NCI-H2196 (cell line): ENCODE results near the gene DCAF6.

Experiments
- DNase-seq: peaks from one replicate; lab custom pipeline; 2025; ENCODE audit not compliant: unreplicated experiment; lab: John Stamatoyannopoulos, UW

DCAF6 gene

GRCh38 chr1:167964646-167965045 is 28.2 kb downstream of the DCAF6 start:
- DNase-seq: no peak

DNA sequence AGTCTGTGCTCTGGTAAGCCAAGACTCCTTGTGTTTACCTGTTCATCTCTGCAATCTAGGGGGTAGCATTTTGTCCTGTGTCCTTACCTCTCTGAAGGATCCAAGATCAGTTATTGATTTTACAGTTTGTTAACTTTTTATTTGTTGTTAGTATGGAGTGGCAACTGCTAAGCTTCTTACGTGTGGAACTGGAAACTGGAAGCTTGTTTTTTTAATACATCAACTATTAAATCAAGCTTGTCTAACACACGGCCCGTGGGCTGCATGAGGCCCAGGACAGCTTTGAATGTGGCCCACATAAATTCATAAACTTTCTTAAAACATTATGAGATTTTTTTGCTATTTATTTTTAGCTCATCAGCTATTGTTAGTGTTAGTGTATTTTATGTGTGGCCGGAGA is 29.6 kb downstream of the DCAF6 start:
- DNase-seq: no peak

GRCh38 chr1:167968569-167968968 is 32.1 kb downstream of the DCAF6 start:
- no peak for DNase-seq

DNA sequence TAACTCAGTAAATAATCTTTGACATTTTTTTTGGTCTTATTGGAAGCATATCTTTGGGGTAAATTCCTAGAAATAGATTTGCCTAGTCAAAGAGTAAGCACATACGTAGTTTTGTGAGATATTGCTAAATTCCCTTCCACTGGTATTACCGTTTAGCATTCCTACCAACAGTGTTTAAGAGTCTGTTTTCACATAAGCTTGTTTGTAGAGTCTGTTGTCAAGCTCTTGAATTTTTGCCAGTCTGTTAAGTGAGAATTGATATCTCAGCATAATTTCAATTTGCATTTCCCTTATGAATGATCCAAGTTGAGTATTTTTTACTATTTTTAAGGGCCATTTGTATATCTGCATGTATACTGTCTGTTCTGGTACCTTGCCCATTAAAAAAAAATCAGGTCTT is 37.3 kb downstream of the DCAF6 start:
- DNase-seq: no peak

GRCh38 chr1:167974698-167975097 is 38.2 kb downstream of the DCAF6 start:
- DNase-seq: no peak

- no peak for DNase-seq
Observed at GRCh38 chr1:167977245-167977644, 40.8 kb downstream of the DCAF6 start.

GRCh38 chr1:167981933-167982332 is 45.5 kb downstream of the DCAF6 start:
- DNase-seq: no peak

- no peak for DNase-seq
Observed at GRCh38 chr1:167983797-167984420, 47.4 kb downstream of the DCAF6 start.

GRCh38 chr1:167984886-167985489 is 48.5 kb downstream of the DCAF6 start:
- no peak for DNase-seq

GRCh38 chr1:167987174-167987573 is 50.7 kb downstream of the DCAF6 start:
- no peak for DNase-seq

- DNase-seq: no peak
Observed at GRCh38 chr1:167991546-167991945, 55.1 kb downstream of the DCAF6 start.

DNA sequence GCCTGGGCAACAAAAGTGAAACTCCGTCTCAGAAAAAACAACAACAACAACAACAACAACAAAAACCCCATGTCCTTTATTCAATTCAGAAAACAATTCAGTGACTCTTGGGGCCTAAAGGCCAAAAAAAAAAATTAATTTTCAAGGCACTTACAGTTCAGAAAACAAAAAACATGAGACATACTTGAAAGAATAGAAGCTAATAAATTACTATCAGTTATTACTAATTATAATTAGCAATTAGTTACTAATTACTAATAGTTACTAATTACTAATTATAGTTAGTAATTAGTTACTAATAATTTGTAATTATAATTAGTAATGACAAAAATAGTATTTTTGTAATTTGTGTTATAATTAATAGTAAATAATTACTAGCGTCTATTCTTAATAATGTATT is 57.2 kb downstream of the DCAF6 start:
- no peak for DNase-seq

GRCh38 chr1:167994560-167994959 is 58.1 kb downstream of the DCAF6 start:
- DNase-seq: no peak

DNA sequence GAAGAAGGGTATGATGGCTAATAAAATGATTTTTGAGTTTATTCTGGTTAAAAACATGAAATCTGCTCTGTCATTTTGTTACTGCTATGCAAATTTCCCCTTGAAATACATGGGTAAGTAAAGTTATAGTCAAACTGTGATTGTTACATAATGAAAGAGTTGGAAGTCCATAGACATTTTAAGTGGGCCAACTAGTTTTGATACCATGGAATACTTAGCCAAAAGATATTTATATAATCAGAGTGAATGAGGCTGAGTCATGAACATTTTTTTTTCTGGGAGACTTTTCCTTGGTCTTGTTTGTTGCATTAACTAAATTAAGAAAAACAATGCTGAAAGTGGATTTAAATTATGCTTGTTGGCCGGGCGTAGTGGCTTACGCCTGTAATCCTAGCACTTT is 58.6 kb downstream of the DCAF6 start:
- no peak for DNase-seq

GRCh38 chr1:167996266-167996665 is 59.8 kb downstream of the DCAF6 start:
- no peak for DNase-seq

DNA sequence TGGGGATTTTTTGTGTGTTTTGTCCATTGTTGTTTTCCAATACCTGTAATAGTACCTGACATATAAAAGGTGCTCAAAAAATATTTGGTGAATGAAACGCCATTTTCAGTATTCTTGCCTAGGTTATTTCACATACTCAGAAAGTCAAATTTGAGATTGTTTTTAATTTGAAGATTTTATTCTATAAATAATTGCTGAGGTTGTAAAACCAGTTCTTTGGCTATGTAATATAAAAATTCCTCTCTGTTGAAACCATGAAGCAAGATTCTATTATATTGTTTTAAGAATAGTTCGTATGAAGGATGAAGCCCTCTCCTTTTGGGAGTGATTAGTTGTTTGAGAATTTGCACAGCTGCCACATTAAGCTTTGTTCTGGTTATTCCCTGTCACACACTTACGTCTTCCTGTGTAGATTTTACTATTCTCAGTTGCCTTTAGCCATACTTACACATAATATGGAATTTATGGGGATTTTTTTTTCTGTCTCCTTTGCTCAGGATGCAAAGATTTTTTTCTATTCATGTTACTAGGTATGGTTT is 60.6 kb downstream of the DCAF6 start:
- DNase-seq: no peak

DNA sequence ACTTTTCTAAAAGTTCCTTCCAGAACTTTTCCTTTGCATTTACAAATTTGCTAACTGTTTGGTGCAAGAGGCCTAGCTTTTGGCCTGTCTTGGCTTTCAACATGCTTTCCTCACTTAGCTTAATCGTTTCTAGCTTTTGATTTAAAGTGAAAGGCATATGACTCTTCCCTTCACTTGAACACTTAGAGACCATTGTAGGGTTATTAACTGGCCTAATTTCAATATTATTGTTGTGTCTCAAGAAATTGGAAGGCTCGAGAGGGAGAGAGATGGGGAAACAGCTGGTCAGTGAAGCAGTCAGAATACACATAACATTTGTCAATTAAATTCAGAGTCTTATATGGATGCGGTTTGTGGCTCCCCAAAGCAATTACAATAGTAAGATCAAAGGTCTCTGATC is 63.4 kb downstream of the DCAF6 start:
- DNase-seq: no peak

- no peak for DNase-seq
Observed at GRCh38 chr1:168000656-168001055, 64.2 kb downstream of the DCAF6 start.

DNA sequence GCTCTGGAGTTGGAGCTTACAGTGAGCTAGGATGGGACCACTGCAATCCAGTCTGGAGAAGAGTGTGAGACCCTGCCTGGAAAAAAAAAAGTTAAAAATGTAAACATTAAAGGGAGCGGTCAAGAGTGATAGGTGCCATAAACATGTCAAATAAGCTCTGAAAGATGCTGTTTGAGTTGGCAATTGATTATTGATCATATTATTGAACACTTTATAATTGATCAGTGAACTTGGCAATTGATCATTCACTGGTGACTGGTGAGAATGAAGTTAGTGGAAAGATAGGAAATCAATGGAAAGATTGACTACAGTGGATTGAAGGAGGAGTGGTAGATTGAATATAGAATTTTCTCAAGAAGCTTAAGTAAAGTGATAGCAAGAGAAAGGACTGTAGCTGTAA is 64.7 kb downstream of the DCAF6 start:
- no peak for DNase-seq

DNA sequence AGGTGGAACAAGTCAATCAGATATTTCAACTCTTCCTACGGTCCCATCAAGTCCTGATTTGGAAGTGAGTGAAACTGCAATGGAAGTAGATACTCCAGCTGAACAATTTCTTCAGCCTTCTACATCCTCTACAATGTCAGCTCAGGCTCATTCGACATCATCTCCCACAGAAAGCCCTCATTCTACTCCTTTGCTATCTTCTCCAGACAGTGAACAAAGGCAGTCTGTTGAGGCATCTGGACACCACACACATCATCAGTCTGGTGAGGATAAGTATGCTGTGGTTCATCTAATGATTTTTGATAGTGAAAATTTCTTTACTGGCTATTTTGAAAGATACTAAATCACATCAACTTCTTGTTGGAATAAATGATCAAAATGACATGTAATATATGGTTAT is 68.0 kb downstream of the DCAF6 start:
- DNase-seq: no peak

GRCh38 chr1:168005529-168005928 is 69.0 kb downstream of the DCAF6 start:
- DNase-seq: no peak

- no peak for DNase-seq
Observed at GRCh38 chr1:168007691-168008090, 71.2 kb downstream of the DCAF6 start.

DNA sequence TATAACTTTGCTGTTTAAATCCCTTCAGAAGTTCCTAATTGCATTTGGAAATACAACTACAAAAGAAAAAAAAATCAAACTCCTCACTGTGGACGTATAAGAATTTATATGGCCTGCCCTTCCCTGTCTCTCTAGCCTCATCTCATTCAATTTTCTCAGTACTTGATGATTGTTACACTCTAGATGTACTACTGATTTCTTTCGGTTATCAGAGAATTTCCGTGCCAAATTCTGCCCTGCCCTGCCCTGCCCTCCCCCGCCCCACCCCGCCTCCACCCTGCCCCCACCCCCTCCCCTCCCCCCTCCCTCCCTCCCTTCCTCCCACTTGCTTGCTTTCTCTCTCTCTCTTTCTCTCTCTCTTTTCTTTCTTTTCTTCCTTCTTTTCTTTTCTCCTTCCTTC is 72.1 kb downstream of the DCAF6 start:
- DNase-seq: no peak
